ENCODE results near the gene PCID2. TPM values are rescaled to one million over a fixed set of nuclear protein-coding genes. Genes with fewer than 3 reads are reported as not detected.

PCID2 gene
- polyA plus RNA-seq, 3 donors: 57.0 to 63.3 (median 60.5) TPM

GRCh38 chr13:113135281-113135760 is 73.1 kb downstream of the PCID2 start:
- DNase-seq (ENCODE audit: low read depth in 3 of 3, low spot score in 2 of 3): no peak

- DNase-seq (ENCODE audit: low read depth in 3 of 3, low spot score in 2 of 3): no peak
These were observed 78.3 kb downstream of the PCID2 start for GRCh38 chr13:113129921-113130750.

- DNase-seq (ENCODE audit: low read depth in 3 of 3, low spot score in 2 of 3): no peak
These were observed 79.0 kb downstream of the PCID2 start for GRCh38 chr13:113129480-113129879.

Other genes with a start within 250 kb of the PCID2 start
- gene MCF2L, start 239.5 kb downstream of the PCID2 start, polyA plus RNA-seq (ENCODE audit: insufficient read length in 3 of 3): 10 to 100 TPM; 22.3 to 26.3 (median 26.2) TPM
- gene F7, start 102.9 kb downstream of the PCID2 start, polyA plus RNA-seq (ENCODE audit: insufficient read length in 3 of 3): 1 to 10 TPM; 2.6 to 4.5 (median 3.2) TPM
- gene F10, start 85.9 kb downstream of the PCID2 start, polyA plus RNA-seq (ENCODE audit: insufficient read length in 3 of 3): 10 to 100 TPM; 16.9 to 20.3 (median 17.7) TPM
- gene PROZ, start 50.0 kb downstream of the PCID2 start, polyA plus RNA-seq (ENCODE audit: insufficient read length in 3 of 3): 1 to 10 TPM in 2 of 3 donors, under 1 TPM in 1; 0.75 to 2.8 (median 1.6) TPM
- 10 to 100 TPM; 79.3 to 85.1 (median 83.9) TPM for gene CUL4A, start 944 bp upstream of the PCID2 start, polyA plus RNA-seq (ENCODE audit: insufficient read length in 3 of 3)
- 100 to 1,000 TPM; 173 to 191 (median 182) TPM for gene LAMP1, start 88.6 kb upstream of the PCID2 start, polyA plus RNA-seq (ENCODE audit: insufficient read length in 3 of 3)
- gene GRTP1, start 155.5 kb upstream of the PCID2 start, polyA plus RNA-seq (ENCODE audit: insufficient read length in 3 of 3): 10 to 100 TPM in 2 of 3 donors, 1 to 10 TPM in 1; 9.2 to 16.9 (median 16.3) TPM
- 1 to 10 TPM; 3.2 to 4.4 (median 3.3) TPM for gene ADPRHL1, start 244.8 kb upstream of the PCID2 start, polyA plus RNA-seq (ENCODE audit: insufficient read length in 3 of 3)

Data from right renal cortex interstitium (tissue), 3 donors.